K562 (cell line): ENCODE results near the gene POU2F1. TPM values are rescaled to one million over a fixed set of nuclear protein-coding genes. Genes with fewer than 3 reads are reported as not detected.

Source experiments
- ATAC-seq: fragments of 200-7000 bp; cut with Tn5 transposase; 3 replicates; pipeline ENCODE4 v1.9.1; 2020; ENCODE audit warnings: moderate library complexity
- BruUV-seq: library from RNA; stranded (reverse); fragments of 400-500 nt; replicated peaks from 2 replicates; lab custom pipeline; 2021; lab: Mats Ljungman, UMichigan
- CTCF ChIA-PET: fragments of 300-600 bp; formaldehyde crosslinking; extraction: SDS; loops from one replicate; lab custom pipeline; 2021; ENCODE audit warnings: low intra/inter-chr PET ratio; lab: Yijun Ruan, JAX
- POLR2A ChIA-PET: fragments of 300-600, 350-650 bp; sonication (Branson Sonifier 250); formaldehyde crosslinking; extraction: SDS; loops from one replicate; lab custom pipeline; 2021; ENCODE audit warnings: antibody characterized with exemption, inconsistent platforms; lab: Yijun Ruan, JAX
- DNase-seq, 4 experiments: peaks; one replicate each; pipeline versions ENCODE4 v3.0.0 to v3.0.0-alpha.2; 2011 to 2018; ENCODE audit warnings: low spot score in 3 of 4, mixed read lengths in 3 of 4; ENCODE audit errors: extremely low read depth in 1 of 4
- FAIRE-seq: peaks from 2 replicates; lab custom pipeline; 2011; peaks lifted over from hg19 to GRCh38; lab: Jason Lieb, UNC
- H2AFZ ChIP-seq: 2 replicates; pipeline ENCODE4 v1.6.0; 2011; ENCODE audit warnings: low read depth, low read length, control low read depth, inconsistent platforms
- H3K27ac ChIP-seq: fragments of 200-600 bp; 3 replicates; pipeline ENCODE4 v1.8.0; 2011; ENCODE audit warnings: low read depth, mild to moderate bottlenecking, control low read depth, inconsistent platforms, low read length, moderate library complexity, mixed read lengths; ENCODE audit errors: extremely low read depth
- H3K27me3 ChIP-seq, 2 experiments: fragments of 300-600 bp in 1 of 2; 2 replicates in 1 of 2; 3 replicates in 1 of 2; pipeline versions ENCODE4 v1.6.0 to v1.8.0; 2011; ENCODE audit warnings: inconsistent platforms in 2 of 2, low read length in 2 of 2, mild to moderate bottlenecking in 1 of 2, mixed read lengths in 1 of 2, moderate library complexity in 1 of 2; ENCODE audit not compliant: control insufficient read depth in 2 of 2, insufficient read depth in 2 of 2
- H3K36me3 ChIP-seq: fragments of 300-600 bp; 3 replicates; pipeline ENCODE4 v1.8.0; 2011; ENCODE audit warnings: mild to moderate bottlenecking, low read length, inconsistent platforms; ENCODE audit not compliant: control insufficient read depth, insufficient read depth
- H3K4me1 ChIP-seq, 2 experiments: fragments of 200-600 bp in 1 of 2; replicated peaks in 1 of 2; 2 replicates in 1 of 2; 3 replicates in 1 of 2; pipeline versions ENCODE4 v1.5.1 to v1.8.0; 2011; ENCODE audit warnings: inconsistent platforms in 2 of 2, low read length in 2 of 2, mild to moderate bottlenecking in 1 of 2, mixed read lengths in 1 of 2, moderate library complexity in 1 of 2; ENCODE audit not compliant: control insufficient read depth in 2 of 2, insufficient read depth in 2 of 2
- H3K4me2 ChIP-seq: 2 replicates; pipeline ENCODE4 v1.6.1; 2011; ENCODE audit warnings: low read length, control low read depth, inconsistent platforms, mixed read lengths; ENCODE audit not compliant: insufficient read depth
- H3K4me3 ChIP-seq: fragments of 200-600 bp; sonication (generic), shearing (Covaris generic); 2 replicates; pipeline ENCODE4 v1.5.1; 2016; ENCODE audit warnings: control low read depth, inconsistent platforms
- H3K79me2 ChIP-seq: fragments of 200-600 bp; 3 replicates; pipeline ENCODE4 v1.8.0; 2011; ENCODE audit warnings: low read length, inconsistent platforms; ENCODE audit not compliant: control insufficient read depth, insufficient read depth
- H3K9ac ChIP-seq, 2 experiments: 2 replicates each; pipeline versions ENCODE4 v1.6.0 to v1.6.1; 2011; ENCODE audit warnings: low read depth in 2 of 2, low read length in 2 of 2, control low read depth in 1 of 2, inconsistent platforms in 1 of 2, mild to moderate bottlenecking in 1 of 2, mixed read lengths in 1 of 2; ENCODE audit not compliant: insufficient read depth in 1 of 2
- H3K9me1 ChIP-seq: one replicate; pipeline ENCODE4 v1.6.0; 2011; ENCODE audit warnings: inconsistent platforms, mild to moderate bottlenecking, low read length, moderate library complexity; ENCODE audit not compliant: control insufficient read depth, insufficient read depth
- H3K9me3 ChIP-seq: replicated peaks from 2 replicates; pipeline ENCODE4 v1.5.1; 2011; ENCODE audit warnings: low read depth, low read length, inconsistent platforms; ENCODE audit not compliant: control insufficient read depth, insufficient read depth
- H4K20me1 ChIP-seq: replicated peaks from 2 replicates; pipeline ENCODE4 v1.6.1; 2011; ENCODE audit warnings: low read length, inconsistent platforms, mixed read lengths; ENCODE audit not compliant: control insufficient read depth, insufficient read depth
- BRCA1 ChIP-seq, 2 experiments: fragments of 450-650 bp in 1 of 2; sonication (generic) in 1 of 2; formaldehyde crosslinking in 1 of 2; IDR thresholded peaks; 2 replicates each; pipeline versions ENCODE4 v1.5.0 to v1.6.1; 2017 to 2020; ENCODE audit warnings: mild to moderate bottlenecking in 1 of 2, missing genetic modification reagents in 1 of 2
- CREB3 ChIP-seq: fragments of 450-650 bp; conservative IDR thresholded peaks from 2 replicates; pipeline ENCODE4 v1.6.1; 2016; ENCODE audit warnings: missing genetic modification characterization, low read depth, mild to moderate bottlenecking, missing compliant biosample characterization, moderate library complexity
- CTCF ChIP-seq, 3 experiments: IDR thresholded peaks in 2 of 3; conservative IDR thresholded peaks in 1 of 3; 2 replicates each; pipeline ENCODE4 v1.5.1; 2011 to 2012; ENCODE audit warnings: low read length in 3 of 3, mild to moderate bottlenecking in 3 of 3, control low read depth in 2 of 3, improper control_type of control experiment in 1 of 3, inconsistent platforms in 1 of 3, low read depth in 1 of 3, mixed read lengths in 1 of 3, moderate library complexity in 1 of 3; ENCODE audit not compliant: insufficient read depth in 2 of 3
- HNRNPL ChIP-seq: fragments of 200-400 bp; formaldehyde crosslinking; IDR thresholded peaks from 2 replicates; pipeline ENCODE4 v1.6.1; 2017; ENCODE audit warnings: low read depth, mild to moderate bottlenecking, low read length
- NFE2 ChIP-seq: IDR thresholded peaks from 2 replicates; pipeline ENCODE4 v1.6.1; 2014; ENCODE audit warnings: antibody characterized with exemption, low read depth
- RAD21 ChIP-seq, 2 experiments: fragments of 250-450 bp in 1 of 2; fragments of 450-650 bp in 1 of 2; sonication (Bioruptor Pico) in 1 of 2; formaldehyde crosslinking in 1 of 2; IDR thresholded peaks in 1 of 2; conservative IDR thresholded peaks in 1 of 2; 2 replicates each; pipeline versions ENCODE4 v1.4.0 to v1.8.0; 2020 to 2022; ENCODE audit warnings: mild to moderate bottlenecking in 2 of 2, moderate library complexity in 1 of 2
- ZNF253 ChIP-seq: fragments of 250-450 bp; sonication (Bioruptor Pico); conservative IDR thresholded peaks from 2 replicates; pipeline ENCODE4 v1.6.1; 2021; ENCODE audit warnings: mild to moderate bottlenecking
- WGBS: fragments of 100-300 bp; shearing (Covaris generic); methylation state at CpG from one replicate; pipeline ENCODE4 v1.1.6; 2016; ENCODE audit warnings: low coverage, mixed read lengths; ENCODE audit not compliant: insufficient coverage; ENCODE audit errors: missing lambda C conversion rate; 5-methylcytosine and 5-hydroxymethylcytosine counted together
- in situ Hi-C: fragments of 300-500 bp; cut with MboI; formaldehyde crosslinking; loops from 4 replicates; pipeline ENCODE4 v1.15.0; 2018; ENCODE audit warnings: inconsistent platforms, mixed read lengths
- intact Hi-C: fragments of 100-400 bp; cut with micrococcal nuclease; formaldehyde crosslinking; loops from 2 replicates; pipeline ENCODE4 v1.14.2; 2022
- polyA plus RNA-seq, 8 experiments: library from polyadenylated mRNA; depleted of rRNA in 4 of 8; stranded (reverse) in 5 of 8; unstranded in 3 of 8; fragments of >200 nt; fragmentation: Nextera tagmentation in 2 of 8; fragmentation: Illumina TruSeq in 1 of 8; extraction: Ambion mirVana in 2 of 8; extraction: Trizol in 1 of 8; gene quantifications; 2 replicates each; pipeline versions ENCODE4 v1.2.1 to v1.2.3, GENCODE V29; 2011 to 2014; ENCODE audit warnings: inconsistent platforms in 1 of 8, missing spikeins in 1 of 8
- total RNA-seq, 7 experiments: library from RNA; depleted of rRNA in 6 of 7; stranded (reverse); fragments of >200 nt in 6 of 7; fragmentation: Illumina TruSeq in 2 of 7; extraction: Trizol in 2 of 7; gene quantifications; 2 replicates each; pipeline versions ENCODE4 v1.2.1 to v1.2.3, GENCODE V29; 2011 to 2021; ENCODE audit warnings: low replicate concordance in 1 of 7

Gene POU2F1
- total and polyA plus RNA-seq, 9 of the 15 experiments (the other 6 are each of a cell fraction or from before 2014, with no cell fraction given) = 2.6 to 22.3 (median 8.8) TPM

- no peaks in the 10 kb centered on the region for H4K20me1 ChIP-seq
- ATAC-seq (peak; percentile 57; the same call in 2 of the 3 replicates), FAIRE-seq (no peak), DNase-seq (no peak)
- TF ChIP-seq RAD21 (CRISPR knock-in tag; conservative IDR thresholded peaks at IDR 0.05 in 1 of 2, IDR thresholded peaks at IDR 0.05 in 1 of 2) (peak in 1 of 2 experiments; percentile 19; a peak in 1 of 4 replicates), NFE2 (peak; percentile 42; the same call in 1 of the 2 replicates), CREB3 (tag) (no peak), CTCF (IDR thresholded peaks at IDR 0.05 in 2 of 3, conservative IDR thresholded peaks at IDR 0.05 in 1 of 3; ENCODE audit: insufficient read depth in 2 of 3, low read depth in 1 of 3, low read length in 3 of 3) (peak in 2 of 3 experiments; percentile 16 to 44; a peak in 1 of 6 replicates), ZNF253 (CRISPR knock-in tag) (no peak), BRCA1 (IDR thresholded peaks at IDR 0.05) (no peak), BRCA1 (CRISPR knock-in tag; IDR thresholded peaks at IDR 0.05) (no peak), HNRNPL (no peak)
- in situ Hi-C loops (no loop called here), intact Hi-C loops (no loop called here)
- H3K9me3 ChIP-seq = no peaks in the 10 kb centered on the region
- H3K4me3 ChIP-seq = no peak overlapping the region
- H3K4me2 ChIP-seq = no peak overlapping the region
- BruUV-seq = no TSS peak
- WGBS = 36% methylated on average over 4 of the region's 4 CpGs
- POLR2A ChIA-PET = no interaction called here
- H2AFZ ChIP-seq = no peak overlapping the region
- H3K27ac ChIP-seq = no peak overlapping the region
- H3K27me3 ChIP-seq = peaks cover 0 to under 1% of the 10 kb centered on the region in 2 experiments; a peak in 2 of 5 replicates
- CTCF ChIA-PET = interaction anchor here (0.7 kb wide), 1 partner anchor 22 kb away, joined by 3 read pairs; no protein-coding TSS in a partner anchor
- H3K9me1 ChIP-seq = no peaks in the 10 kb centered on the region
- no peaks in the 10 kb centered on the region for H3K36me3 ChIP-seq
- no peaks in the 10 kb centered on the region for H3K79me2 ChIP-seq
- H3K4me1 ChIP-seq = no peaks in the 10 kb centered on the region; a peak in 2 of 5 replicates
- no peak overlapping the region for H3K9ac ChIP-seq
These were observed 23.0 kb upstream of the POU2F1 start for GRCh38 chr1:167197692-167198091.
